ENCODE data around the gene LIPA.
"Not testable (repeated sequence)": the region's sequence is repeated elsewhere in the genome, so short reads cannot be mapped to it uniquely, and the experiment has no call there.

Gene LIPA

GRCh38 chr10:89257581-89257980, 6.0 kb upstream of the LIPA start:
- FAIRE-seq (no peak), DNase-seq (ENCODE audit: insufficient read length, low spot score) (no peak)
- TF ChIP-seq POLR2A (IDR thresholded peaks at IDR 0.05; ENCODE audit: low read depth, low read length) (no peak), SPI1 (IDR thresholded peaks at IDR 0.05; ENCODE audit: low read depth, low read length) (no peak), POLR2AphosphoS5 (IDR thresholded peaks at IDR 0.05; ENCODE audit: low read depth, low read length) (no peak), PAX5 (IDR thresholded peaks at IDR 0.05; ENCODE audit: insufficient read depth, low read length, severe bottlenecking) (no peak), POU2F2 (IDR thresholded peaks at IDR 0.05; ENCODE audit: low read depth, low read length) (no peak), TAF1 (IDR thresholded peaks at IDR 0.05; ENCODE audit: low read depth, low read length) (no peak)

GRCh38 chr10:89256962-89257361, 5.4 kb upstream of the LIPA start:
- TF ChIP-seq POLR2A (IDR thresholded peaks at IDR 0.05; ENCODE audit: low read depth, low read length) = no peak
- no peak for TF ChIP-seq TAF1 (IDR thresholded peaks at IDR 0.05; ENCODE audit: low read depth, low read length)
- no peak for TF ChIP-seq SPI1 (IDR thresholded peaks at IDR 0.05; ENCODE audit: low read depth, low read length)
- TF ChIP-seq POLR2AphosphoS5 (IDR thresholded peaks at IDR 0.05; ENCODE audit: low read depth, low read length) = no peak
- TF ChIP-seq PAX5 (IDR thresholded peaks at IDR 0.05; ENCODE audit: insufficient read depth, low read length, severe bottlenecking) = no peak
- TF ChIP-seq POU2F2 (IDR thresholded peaks at IDR 0.05; ENCODE audit: low read depth, low read length) = no peak
- FAIRE-seq (no peak), DNase-seq (ENCODE audit: insufficient read length, low spot score) (no peak)

- FAIRE-seq (no peak), DNase-seq (ENCODE audit: insufficient read length, low spot score) (no peak)
- TF ChIP-seq TAF1 (IDR thresholded peaks at IDR 0.05; ENCODE audit: low read depth, low read length) (no peak), PAX5 (IDR thresholded peaks at IDR 0.05; ENCODE audit: insufficient read depth, low read length, severe bottlenecking) (no peak), SPI1 (IDR thresholded peaks at IDR 0.05; ENCODE audit: low read depth, low read length) (peak; percentile 69), POLR2A (IDR thresholded peaks at IDR 0.05; ENCODE audit: low read depth, low read length) (no peak), POU2F2 (IDR thresholded peaks at IDR 0.05; ENCODE audit: low read depth, low read length) (no peak), POLR2AphosphoS5 (IDR thresholded peaks at IDR 0.05; ENCODE audit: low read depth, low read length) (no peak)
These were observed 4.8 kb upstream of the LIPA start for GRCh38 chr10:89256340-89256739.

DNA sequence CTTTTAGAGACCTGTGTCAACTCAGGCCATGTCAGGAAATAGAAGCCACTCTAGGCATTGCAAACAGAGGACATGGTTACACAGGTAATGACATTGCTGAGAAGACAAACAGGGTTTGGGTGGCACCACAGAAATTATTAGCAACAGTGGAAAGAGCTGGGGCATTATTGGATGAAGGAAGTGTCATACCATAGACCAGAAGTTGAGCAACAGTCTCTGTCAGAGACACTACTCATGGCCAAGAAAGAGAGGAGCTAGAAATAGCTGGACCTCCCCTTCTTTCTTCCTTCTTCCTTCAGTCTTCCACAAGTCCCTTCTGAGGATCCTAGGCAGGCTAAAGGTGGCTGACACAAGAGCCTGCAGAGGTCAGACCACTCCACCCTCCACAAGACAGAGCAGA, 4.2 kb upstream of the LIPA start:
- TF ChIP-seq POU2F2 (IDR thresholded peaks at IDR 0.05; ENCODE audit: low read depth, low read length) (no peak), POLR2AphosphoS5 (IDR thresholded peaks at IDR 0.05; ENCODE audit: low read depth, low read length) (no peak), POLR2A (IDR thresholded peaks at IDR 0.05; ENCODE audit: low read depth, low read length) (no peak), TAF1 (IDR thresholded peaks at IDR 0.05; ENCODE audit: low read depth, low read length) (no peak), PAX5 (IDR thresholded peaks at IDR 0.05; ENCODE audit: insufficient read depth, low read length, severe bottlenecking) (no peak), SPI1 (IDR thresholded peaks at IDR 0.05; ENCODE audit: low read depth, low read length) (no peak)
- DNase-seq (ENCODE audit: insufficient read length, low spot score) (no peak), FAIRE-seq (no peak)

DNA sequence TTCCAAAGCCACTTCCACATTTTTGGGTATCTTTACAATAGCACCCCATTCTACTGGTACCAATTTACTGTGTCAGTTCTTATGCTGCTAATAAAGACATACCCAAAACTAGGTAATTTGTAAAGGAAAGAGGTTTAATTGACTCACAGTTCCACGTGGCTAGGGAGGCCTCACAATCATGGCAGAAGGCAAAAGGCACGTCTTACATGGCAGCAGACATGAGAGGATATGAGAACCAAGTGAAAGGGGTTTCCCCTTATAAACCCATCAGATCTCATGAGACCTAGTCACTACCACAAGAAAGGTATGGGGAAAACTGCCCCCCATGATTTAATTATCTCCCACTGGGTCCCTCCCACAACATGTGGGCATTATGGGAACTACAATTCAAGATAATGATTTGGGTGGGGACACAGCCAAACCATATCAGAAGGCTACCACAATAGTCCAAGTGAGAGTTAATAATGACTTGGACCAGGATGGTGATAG, 3.6 kb upstream of the LIPA start:
- DNase-seq (ENCODE audit: insufficient read length, low spot score); FAIRE-seq: not testable (repeated sequence)

DNA sequence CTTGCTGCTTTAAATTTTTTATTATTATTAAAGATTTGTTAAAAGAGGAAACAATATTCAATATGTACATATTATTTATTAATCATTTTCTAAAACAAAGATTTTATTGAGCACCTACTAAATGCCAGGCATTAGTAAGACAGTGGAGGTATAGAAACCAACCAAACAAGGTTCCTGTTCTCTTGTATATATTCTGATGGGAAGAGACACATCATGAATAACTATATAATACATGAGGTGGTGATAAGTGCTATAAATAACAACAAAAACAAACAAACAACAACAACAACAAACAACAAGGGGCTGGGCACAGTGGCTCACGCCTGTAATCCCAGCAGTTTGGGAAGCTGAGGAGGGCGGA, 630 bp upstream of the LIPA start:
- FAIRE-seq (peak; percentile 45), DNase-seq (ENCODE audit: insufficient read length, low spot score) (no peak)
- no peak for TF ChIP-seq PAX5 (IDR thresholded peaks at IDR 0.05; ENCODE audit: insufficient read depth, low read length, severe bottlenecking)
- no peak for TF ChIP-seq POLR2AphosphoS5 (IDR thresholded peaks at IDR 0.05; ENCODE audit: low read depth, low read length)
- TF ChIP-seq POLR2A (IDR thresholded peaks at IDR 0.05; ENCODE audit: low read depth, low read length) = no peak
- TF ChIP-seq POU2F2 (IDR thresholded peaks at IDR 0.05; ENCODE audit: low read depth, low read length) = no peak
- no peak for TF ChIP-seq SPI1 (IDR thresholded peaks at IDR 0.05; ENCODE audit: low read depth, low read length)
- no peak for TF ChIP-seq TAF1 (IDR thresholded peaks at IDR 0.05; ENCODE audit: low read depth, low read length)

- DNase-seq (ENCODE audit: insufficient read length, low spot score) (no peak), FAIRE-seq (no peak)
These were observed 638 bp downstream of the LIPA start for GRCh38 chr10:89250865-89251408.

DNA sequence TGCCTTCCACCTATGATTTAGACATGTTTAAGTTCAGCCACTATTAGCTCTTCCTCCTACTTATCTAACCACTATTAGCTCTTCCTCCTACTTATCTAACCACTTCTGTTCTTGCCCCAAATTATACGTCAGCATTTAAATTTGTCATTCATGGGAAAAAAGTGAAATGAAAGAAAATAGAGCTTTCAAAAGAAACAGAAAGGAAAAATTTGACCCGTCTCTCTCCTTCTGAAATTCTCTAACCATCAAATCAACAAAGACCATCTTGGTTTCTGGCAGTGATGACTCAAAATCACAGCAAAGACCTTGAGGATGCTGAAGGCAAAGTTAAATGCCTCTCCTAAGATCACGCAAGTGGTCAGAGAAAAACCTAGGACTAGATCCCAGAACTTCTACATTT, 2.6 kb downstream of the LIPA start:
- TF ChIP-seq SPI1 (IDR thresholded peaks at IDR 0.05; ENCODE audit: low read depth, low read length) = no peak
- TF ChIP-seq POLR2A (IDR thresholded peaks at IDR 0.05; ENCODE audit: low read depth, low read length) = no peak
- TF ChIP-seq POU2F2 (IDR thresholded peaks at IDR 0.05; ENCODE audit: low read depth, low read length) = no peak
- TF ChIP-seq PAX5 (IDR thresholded peaks at IDR 0.05; ENCODE audit: insufficient read depth, low read length, severe bottlenecking) = no peak
- TF ChIP-seq TAF1 (IDR thresholded peaks at IDR 0.05; ENCODE audit: low read depth, low read length) = no peak
- TF ChIP-seq POLR2AphosphoS5 (IDR thresholded peaks at IDR 0.05; ENCODE audit: low read depth, low read length) = no peak
- FAIRE-seq = no peak
- DNase-seq (ENCODE audit: insufficient read length, low spot score) = no peak

More at GRCh38 chr10:89250865-89251408, 638 bp downstream of the LIPA start:
- TF ChIP-seq SPI1 (IDR thresholded peaks at IDR 0.05; ENCODE audit: low read depth, low read length) (no peak), TAF1 (IDR thresholded peaks at IDR 0.05; ENCODE audit: low read depth, low read length) (no peak), POLR2AphosphoS5 (IDR thresholded peaks at IDR 0.05; ENCODE audit: low read depth, low read length) (no peak), PAX5 (IDR thresholded peaks at IDR 0.05; ENCODE audit: insufficient read depth, low read length, severe bottlenecking) (no peak), POLR2A (IDR thresholded peaks at IDR 0.05; ENCODE audit: low read depth, low read length) (no peak), POU2F2 (IDR thresholded peaks at IDR 0.05; ENCODE audit: low read depth, low read length) (no peak)

GRCh38 chr10:89247623-89248022, 4.0 kb downstream of the LIPA start:
- not testable (repeated sequence) for DNase-seq (ENCODE audit: insufficient read length, low spot score); FAIRE-seq

DNA sequence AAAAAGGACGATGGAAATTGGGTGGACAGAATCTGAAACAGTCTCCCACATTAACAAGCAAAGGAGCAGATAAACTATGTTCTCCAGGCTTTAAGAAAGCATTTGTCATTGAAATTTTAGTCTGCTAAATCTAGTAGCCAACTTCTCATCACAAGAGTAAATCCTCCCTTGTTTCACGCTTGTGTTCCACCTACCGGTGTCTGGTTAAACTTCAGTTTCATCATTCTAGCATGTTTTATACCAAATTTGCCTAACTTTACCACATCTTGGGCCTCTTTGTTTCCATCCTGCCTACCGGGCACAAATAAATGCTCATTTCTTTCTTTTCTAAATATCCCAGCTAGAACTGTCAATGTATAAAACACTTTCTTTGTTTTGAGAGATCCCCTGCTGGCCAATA, 5.8 kb downstream of the LIPA start:
- TF ChIP-seq POLR2AphosphoS5 (IDR thresholded peaks at IDR 0.05; ENCODE audit: low read depth, low read length) = no peak
- TF ChIP-seq TAF1 (IDR thresholded peaks at IDR 0.05; ENCODE audit: low read depth, low read length) = no peak
- no peak for TF ChIP-seq PAX5 (IDR thresholded peaks at IDR 0.05; ENCODE audit: insufficient read depth, low read length, severe bottlenecking)
- no peak for TF ChIP-seq POU2F2 (IDR thresholded peaks at IDR 0.05; ENCODE audit: low read depth, low read length)
- TF ChIP-seq SPI1 (IDR thresholded peaks at IDR 0.05; ENCODE audit: low read depth, low read length) = no peak
- TF ChIP-seq POLR2A (IDR thresholded peaks at IDR 0.05; ENCODE audit: low read depth, low read length) = no peak
- FAIRE-seq (peak; percentile 95), DNase-seq (ENCODE audit: insufficient read length, low spot score) (no peak)
